HepG2 (cell line): ENCODE data around the gene PARP2. TPM values are rescaled to one million over a fixed set of nuclear protein-coding genes. Genes with fewer than 3 reads are reported as not detected.
A peak's percentile ranks its signal among the peaks of the same experiment; 100 is the strongest.

Experiments used
- CTCF ChIP-seq: sonication (generic); formaldehyde crosslinking; IDR thresholded peaks from 2 replicates; pipeline ENCODE4 v1.5.0; 2020; ENCODE audit warnings: mild to moderate bottlenecking, missing genetic modification reagents, moderate library complexity
- KDM6A ChIP-seq: IDR thresholded peaks from 2 replicates; pipeline ENCODE4 v1.6.1; 2016; ENCODE audit warnings: low read depth
- KLF12 ChIP-seq: sonication (generic); formaldehyde crosslinking; IDR thresholded peaks from 2 replicates; pipeline ENCODE4 v1.4.0; 2020; ENCODE audit warnings: missing genetic modification reagents, borderline replicate concordance
- KLF15 ChIP-seq: sonication (generic); formaldehyde crosslinking; IDR thresholded peaks from 2 replicates; pipeline ENCODE4 v1.8.1; 2023; ENCODE audit warnings: borderline replicate concordance, mild to moderate bottlenecking, inconsistent platforms, missing genetic modification reagents, mixed read lengths
- MBD4 ChIP-seq: IDR thresholded peaks from 2 replicates; pipeline ENCODE4 v1.6.1; 2012; ENCODE audit warnings: low read length, inconsistent platforms, borderline replicate concordance
- MXD4 ChIP-seq: IDR thresholded peaks from 2 replicates; pipeline ENCODE4 v1.6.1; 2016; ENCODE audit warnings: mild to moderate bottlenecking, missing biosample characterization, missing genetic modification reagents
- NONO ChIP-seq, 2 experiments: fragments of 450-650 bp in 1 of 2; sonication (generic) in 1 of 2; formaldehyde crosslinking in 1 of 2; IDR thresholded peaks in 1 of 2; conservative IDR thresholded peaks in 1 of 2; 2 replicates each; pipeline versions ENCODE4 v1.6.1 to v1.8.0; 2017 to 2022; ENCODE audit warnings: mild to moderate bottlenecking in 1 of 2, missing genetic modification reagents in 1 of 2, moderate library complexity in 1 of 2
- SMAD9 ChIP-seq: sonication (generic); formaldehyde crosslinking; IDR thresholded peaks from 2 replicates; pipeline ENCODE4 v1.5.1; 2020; ENCODE audit warnings: mild to moderate bottlenecking, missing genetic modification reagents
- ZNF335 ChIP-seq: sonication (generic); formaldehyde crosslinking; IDR thresholded peaks from 2 replicates; pipeline ENCODE4 v1.4.0; 2020; ENCODE audit warnings: missing genetic modification reagents
- ZNF557 ChIP-seq: sonication (generic); formaldehyde crosslinking; IDR thresholded peaks from 2 replicates; pipeline ENCODE4 v1.4.0; 2020; ENCODE audit warnings: missing genetic modification reagents
- ZNF709 ChIP-seq: sonication (generic); formaldehyde crosslinking; IDR thresholded peaks from 2 replicates; pipeline ENCODE4 v1.5.0; 2020; ENCODE audit warnings: mild to moderate bottlenecking, missing genetic modification reagents
- ZNF749 ChIP-seq: sonication (generic); formaldehyde crosslinking; IDR thresholded peaks from 2 replicates; pipeline ENCODE4 v1.8.0; 2022; ENCODE audit warnings: mild to moderate bottlenecking, missing genetic modification reagents, moderate library complexity, borderline replicate concordance
- ZUFSP ChIP-seq: sonication (generic); formaldehyde crosslinking; IDR thresholded peaks from 2 replicates; pipeline ENCODE4 v1.9.0; 2021; ENCODE audit warnings: missing genetic modification reagents, mild to moderate bottlenecking, borderline replicate concordance
- polyA plus RNA-seq, 8 experiments: library from polyadenylated mRNA; depleted of rRNA in 3 of 8; stranded (reverse) in 7 of 8; unstranded in 1 of 8; fragments of >200 nt; fragmentation: Illumina TruSeq in 4 of 8; extraction: Trizol in 4 of 8; gene quantifications; 2 replicates each; pipeline versions ENCODE4 v1.2.1 to v1.2.3, GENCODE V29; 2011 to 2016; ENCODE audit warnings: low read depth in 4 of 8, missing spikeins in 1 of 8, mixed read lengths in 1 of 8; ENCODE audit not compliant: insufficient read depth in 1 of 8
- total RNA-seq, 5 experiments: library from RNA; depleted of rRNA; stranded (reverse); fragments of >200 nt; fragmentation: Illumina TruSeq; extraction: Trizol; gene quantifications; 2 replicates each; pipeline ENCODE4 v1.2.3, GENCODE V29; 2016; ENCODE audit warnings: low read depth in 1 of 5
- TF ChIP-seq, protein P1 (sequence below): sonication (generic); formaldehyde crosslinking; IDR thresholded peaks from 2 replicates; pipeline ENCODE4; 2020; ENCODE audit warnings: missing genetic modification reagents, mild to moderate bottlenecking, borderline replicate concordance
- TF ChIP-seq, protein P2 (sequence below): sonication (generic); formaldehyde crosslinking; IDR thresholded peaks from 2 replicates; pipeline ENCODE4 v1.4.0; 2020; ENCODE audit warnings: mild to moderate bottlenecking, missing genetic modification reagents, borderline replicate concordance

The PARP2 gene
- total and polyA plus RNA-seq, 2 of the 13 experiments (the other 11 are each of a cell fraction or from before 2014, with no cell fraction given): 37.3 to 38.4 TPM

GRCh38 chr14:20332788-20333493 lies 10.5 kb upstream of the PARP2 start, which contains the start of gene CCNB1IP1 (continued):
- TF ChIP-seq KLF15 (CRISPR knock-in tag) (peak; percentile 44; the same call in 1 of the 2 replicates), SMAD9 (CRISPR knock-in tag) (peak; percentile 59; the same call in 1 of the 2 replicates), ZNF709 (CRISPR knock-in tag) (0 out of 2 replicates have a peak, but pooled peaks have one; percentile 55), ZNF749 (CRISPR knock-in tag) (peak; percentile 43; the same call in 1 of the 2 replicates), NONO (IDR thresholded peaks at IDR 0.05) (no peak), NONO (CRISPR knock-in tag; conservative IDR thresholded peaks at IDR 0.05) (no peak), ZNF335 (CRISPR knock-in tag) (0 out of 2 replicates have a peak, but pooled peaks have one; percentile 33), MBD4 (0 out of 2 replicates have a peak, but pooled peaks have one; percentile 23), CTCF (CRISPR knock-in tag) (no peak), KLF12 (CRISPR knock-in tag) (no peak; the same call in 1 of the 2 replicates), KDM6A (no peak), ZNF557 (no peak; the same call in 1 of the 2 replicates), ZUFSP (CRISPR knock-in tag) (no peak), MXD4 (CRISPR knock-in tag) (peak; percentile 84)
- TF ChIP-seq, protein P1, sequence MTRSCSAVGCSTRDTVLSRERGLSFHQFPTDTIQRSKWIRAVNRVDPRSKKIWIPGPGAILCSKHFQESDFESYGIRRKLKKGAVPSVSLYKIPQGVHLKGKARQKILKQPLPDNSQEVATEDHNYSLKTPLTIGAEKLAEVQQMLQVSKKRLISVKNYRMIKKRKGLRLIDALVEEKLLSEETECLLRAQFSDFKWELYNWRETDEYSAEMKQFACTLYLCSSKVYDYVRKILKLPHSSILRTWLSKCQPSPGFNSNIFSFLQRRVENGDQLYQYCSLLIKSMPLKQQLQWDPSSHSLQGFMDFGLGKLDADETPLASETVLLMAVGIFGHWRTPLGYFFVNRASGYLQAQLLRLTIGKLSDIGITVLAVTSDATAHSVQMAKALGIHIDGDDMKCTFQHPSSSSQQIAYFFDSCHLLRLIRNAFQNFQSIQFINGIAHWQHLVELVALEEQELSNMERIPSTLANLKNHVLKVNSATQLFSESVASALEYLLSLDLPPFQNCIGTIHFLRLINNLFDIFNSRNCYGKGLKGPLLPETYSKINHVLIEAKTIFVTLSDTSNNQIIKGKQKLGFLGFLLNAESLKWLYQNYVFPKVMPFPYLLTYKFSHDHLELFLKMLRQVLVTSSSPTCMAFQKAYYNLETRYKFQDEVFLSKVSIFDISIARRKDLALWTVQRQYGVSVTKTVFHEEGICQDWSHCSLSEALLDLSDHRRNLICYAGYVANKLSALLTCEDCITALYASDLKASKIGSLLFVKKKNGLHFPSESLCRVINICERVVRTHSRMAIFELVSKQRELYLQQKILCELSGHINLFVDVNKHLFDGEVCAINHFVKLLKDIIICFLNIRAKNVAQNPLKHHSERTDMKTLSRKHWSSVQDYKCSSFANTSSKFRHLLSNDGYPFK (CRISPR knock-in tag): peak; percentile 47; the same call in 1 of the 2 replicates
- TF ChIP-seq, protein P2, sequence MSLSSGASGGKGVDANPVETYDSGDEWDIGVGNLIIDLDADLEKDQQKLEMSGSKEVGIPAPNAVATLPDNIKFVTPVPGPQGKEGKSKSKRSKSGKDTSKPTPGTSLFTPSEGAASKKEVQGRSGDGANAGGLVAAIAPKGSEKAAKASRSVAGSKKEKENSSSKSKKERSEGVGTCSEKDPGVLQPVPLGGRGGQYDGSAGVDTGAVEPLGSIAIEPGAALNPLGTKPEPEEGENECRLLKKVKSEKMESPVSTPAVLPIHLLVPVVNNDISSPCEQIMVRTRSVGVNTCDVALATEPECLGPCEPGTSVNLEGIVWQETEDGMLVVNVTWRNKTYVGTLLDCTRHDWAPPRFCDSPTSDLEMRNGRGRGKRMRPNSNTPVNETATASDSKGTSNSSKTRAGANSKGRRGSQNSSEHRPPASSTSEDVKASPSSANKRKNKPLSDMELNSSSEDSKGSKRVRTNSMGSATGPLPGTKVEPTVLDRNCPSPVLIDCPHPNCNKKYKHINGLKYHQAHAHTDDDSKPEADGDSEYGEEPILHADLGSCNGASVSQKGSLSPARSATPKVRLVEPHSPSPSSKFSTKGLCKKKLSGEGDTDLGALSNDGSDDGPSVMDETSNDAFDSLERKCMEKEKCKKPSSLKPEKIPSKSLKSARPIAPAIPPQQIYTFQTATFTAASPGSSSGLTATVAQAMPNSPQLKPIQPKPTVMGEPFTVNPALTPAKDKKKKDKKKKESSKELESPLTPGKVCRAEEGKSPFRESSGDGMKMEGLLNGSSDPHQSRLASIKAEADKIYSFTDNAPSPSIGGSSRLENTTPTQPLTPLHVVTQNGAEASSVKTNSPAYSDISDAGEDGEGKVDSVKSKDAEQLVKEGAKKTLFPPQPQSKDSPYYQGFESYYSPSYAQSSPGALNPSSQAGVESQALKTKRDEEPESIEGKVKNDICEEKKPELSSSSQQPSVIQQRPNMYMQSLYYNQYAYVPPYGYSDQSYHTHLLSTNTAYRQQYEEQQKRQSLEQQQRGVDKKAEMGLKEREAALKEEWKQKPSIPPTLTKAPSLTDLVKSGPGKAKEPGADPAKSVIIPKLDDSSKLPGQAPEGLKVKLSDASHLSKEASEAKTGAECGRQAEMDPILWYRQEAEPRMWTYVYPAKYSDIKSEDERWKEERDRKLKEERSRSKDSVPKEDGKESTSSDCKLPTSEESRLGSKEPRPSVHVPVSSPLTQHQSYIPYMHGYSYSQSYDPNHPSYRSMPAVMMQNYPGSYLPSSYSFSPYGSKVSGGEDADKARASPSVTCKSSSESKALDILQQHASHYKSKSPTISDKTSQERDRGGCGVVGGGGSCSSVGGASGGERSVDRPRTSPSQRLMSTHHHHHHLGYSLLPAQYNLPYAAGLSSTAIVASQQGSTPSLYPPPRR (CRISPR knock-in tag): 0 out of 2 replicates have a peak, but pooled peaks have one; percentile 28
